ENCODE results near the gene ZNF219.

ZNF219 gene

DNA sequence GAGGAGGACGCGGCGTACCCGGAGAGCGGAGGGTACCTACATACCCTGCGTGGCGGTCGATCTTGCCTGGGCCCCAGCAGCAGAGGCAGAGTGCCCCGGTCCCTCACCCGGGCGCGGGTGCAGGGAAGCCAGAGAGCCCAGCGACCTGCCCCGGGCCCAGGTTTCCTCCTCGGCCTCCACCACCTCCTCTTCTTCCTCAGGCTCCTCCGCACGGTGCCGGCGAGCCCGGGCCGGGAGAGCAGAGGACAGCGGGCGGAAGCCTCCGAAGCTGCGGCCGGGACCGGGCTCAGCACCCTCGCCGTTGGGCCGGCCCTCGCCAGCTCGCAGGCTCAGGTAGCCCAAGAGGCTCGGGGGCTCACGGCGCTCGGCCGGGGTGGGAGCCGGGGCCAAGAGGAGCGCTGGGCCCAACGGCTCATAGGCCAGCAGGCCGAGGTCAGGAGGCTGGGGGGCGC is 6.6 kb downstream of the ZNF219 start:
- DNase-seq (ENCODE audit: low read depth) = no peak
- H3K4me3 ChIP-seq (replicated peaks; ENCODE audit: low read depth, low read length) = no peak overlapping the region
- TF ChIP-seq, protein P1, sequence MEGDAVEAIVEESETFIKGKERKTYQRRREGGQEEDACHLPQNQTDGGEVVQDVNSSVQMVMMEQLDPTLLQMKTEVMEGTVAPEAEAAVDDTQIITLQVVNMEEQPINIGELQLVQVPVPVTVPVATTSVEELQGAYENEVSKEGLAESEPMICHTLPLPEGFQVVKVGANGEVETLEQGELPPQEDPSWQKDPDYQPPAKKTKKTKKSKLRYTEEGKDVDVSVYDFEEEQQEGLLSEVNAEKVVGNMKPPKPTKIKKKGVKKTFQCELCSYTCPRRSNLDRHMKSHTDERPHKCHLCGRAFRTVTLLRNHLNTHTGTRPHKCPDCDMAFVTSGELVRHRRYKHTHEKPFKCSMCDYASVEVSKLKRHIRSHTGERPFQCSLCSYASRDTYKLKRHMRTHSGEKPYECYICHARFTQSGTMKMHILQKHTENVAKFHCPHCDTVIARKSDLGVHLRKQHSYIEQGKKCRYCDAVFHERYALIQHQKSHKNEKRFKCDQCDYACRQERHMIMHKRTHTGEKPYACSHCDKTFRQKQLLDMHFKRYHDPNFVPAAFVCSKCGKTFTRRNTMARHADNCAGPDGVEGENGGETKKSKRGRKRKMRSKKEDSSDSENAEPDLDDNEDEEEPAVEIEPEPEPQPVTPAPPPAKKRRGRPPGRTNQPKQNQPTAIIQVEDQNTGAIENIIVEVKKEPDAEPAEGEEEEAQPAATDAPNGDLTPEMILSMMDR (IDR thresholded peaks at IDR 0.05; ENCODE audit: low read length, missing control alignments) = no peak

DNA sequence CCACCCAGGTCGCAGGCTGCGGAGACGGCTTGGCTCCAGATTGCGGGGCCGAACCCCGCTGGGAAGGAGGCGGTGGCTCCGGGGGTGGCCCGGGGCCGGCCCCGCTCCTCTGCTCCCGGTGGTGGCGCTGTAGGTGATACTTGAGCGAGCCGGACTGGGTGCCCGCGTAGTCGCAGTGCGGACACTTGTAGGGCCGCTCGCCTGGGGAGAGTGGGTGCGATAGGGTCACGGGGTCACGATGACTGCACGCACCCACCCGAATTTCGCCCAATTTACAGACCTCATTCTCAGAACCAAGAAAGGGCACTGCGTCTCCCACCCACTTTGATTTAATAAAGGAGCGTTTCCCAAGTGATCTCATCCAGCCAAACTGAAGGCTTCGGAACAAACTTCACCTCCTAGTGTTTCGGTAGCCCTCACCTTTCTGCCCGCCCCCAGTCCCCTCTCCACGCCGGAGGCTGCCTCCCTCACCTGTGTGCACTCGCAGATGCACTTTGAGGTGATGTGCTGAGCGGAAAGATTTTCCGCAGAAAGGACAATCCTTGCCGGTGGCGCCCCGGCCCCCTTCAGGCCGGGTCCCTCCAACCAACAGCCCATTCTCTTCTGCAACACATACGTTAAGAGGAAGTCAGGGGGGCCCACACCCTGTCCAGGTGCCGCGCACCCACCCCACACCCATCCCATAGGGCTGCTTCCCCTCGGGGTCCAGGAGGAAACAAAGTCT is 7.4 kb downstream of the ZNF219 start:
- no peak overlapping the region for H3K4me3 ChIP-seq (replicated peaks; ENCODE audit: low read depth, low read length)
- TF ChIP-seq, protein P1 (IDR thresholded peaks at IDR 0.05; ENCODE audit: low read length, missing control alignments) = no peak
- DNase-seq (ENCODE audit: low read depth) = no peak

DNA sequence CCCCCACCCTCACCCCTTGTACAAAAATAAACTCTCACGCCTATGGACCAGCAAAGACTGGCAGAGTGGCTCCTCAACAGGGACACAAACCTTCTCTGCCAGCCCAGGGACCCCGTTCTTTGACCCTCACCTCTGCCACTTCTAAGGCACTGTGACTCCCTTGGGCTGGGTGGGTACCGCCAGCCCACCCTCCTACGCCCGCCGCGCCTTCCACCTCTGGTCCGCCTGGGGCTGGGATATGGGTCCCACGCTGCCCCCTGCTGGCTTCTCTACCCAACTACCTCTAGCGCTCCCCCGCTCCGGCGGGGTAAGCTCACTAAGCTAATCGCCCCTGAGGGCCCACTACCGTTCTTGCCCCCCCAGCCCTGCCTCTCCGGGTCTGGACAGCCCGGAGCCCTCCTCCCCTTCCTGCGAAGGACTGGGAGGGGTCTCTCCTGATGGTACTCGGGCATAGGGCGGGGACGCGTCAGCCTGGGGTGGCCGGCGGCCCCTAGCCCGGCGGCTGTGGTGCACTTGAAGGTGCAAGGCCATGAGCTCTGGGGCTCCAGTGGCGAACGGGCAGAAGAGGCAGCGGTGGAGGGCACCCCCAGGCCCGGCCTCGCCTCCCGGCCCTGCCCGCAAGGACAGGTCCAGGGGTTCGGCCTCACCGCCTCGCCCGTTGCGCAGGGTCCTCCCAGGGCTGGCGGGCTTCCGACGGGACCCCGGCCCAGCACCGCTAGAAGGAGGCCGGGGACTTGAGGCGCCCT is 8.1 kb downstream of the ZNF219 start:
- TF ChIP-seq, protein P1 (IDR thresholded peaks at IDR 0.05; ENCODE audit: low read length, missing control alignments) = peak; percentile 38
- H3K4me3 ChIP-seq (replicated peaks; ENCODE audit: low read depth, low read length) = no peak overlapping the region
- no peak for DNase-seq (ENCODE audit: low read depth)

DNA sequence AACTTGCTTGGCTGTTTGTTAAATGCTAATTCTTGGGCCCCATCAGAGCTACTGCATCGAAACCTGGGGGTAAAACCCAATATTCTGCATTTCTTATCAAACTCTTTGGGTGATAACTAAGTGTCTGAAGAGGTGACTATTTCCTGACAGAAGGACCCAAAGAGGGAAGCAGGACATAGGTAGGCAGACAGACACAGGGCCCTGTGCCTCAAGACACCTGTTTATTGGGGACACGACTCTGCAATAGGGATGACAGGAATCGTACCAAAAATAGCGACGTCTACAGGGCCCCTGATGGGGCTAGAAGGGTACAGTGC is 8.6 kb downstream of the ZNF219 start:
- H3K4me3 ChIP-seq (replicated peaks; ENCODE audit: low read depth, low read length) = no peak overlapping the region
- no peak for DNase-seq (ENCODE audit: low read depth)
- TF ChIP-seq, protein P1 (IDR thresholded peaks at IDR 0.05; ENCODE audit: low read length, missing control alignments) = no peak

DNA sequence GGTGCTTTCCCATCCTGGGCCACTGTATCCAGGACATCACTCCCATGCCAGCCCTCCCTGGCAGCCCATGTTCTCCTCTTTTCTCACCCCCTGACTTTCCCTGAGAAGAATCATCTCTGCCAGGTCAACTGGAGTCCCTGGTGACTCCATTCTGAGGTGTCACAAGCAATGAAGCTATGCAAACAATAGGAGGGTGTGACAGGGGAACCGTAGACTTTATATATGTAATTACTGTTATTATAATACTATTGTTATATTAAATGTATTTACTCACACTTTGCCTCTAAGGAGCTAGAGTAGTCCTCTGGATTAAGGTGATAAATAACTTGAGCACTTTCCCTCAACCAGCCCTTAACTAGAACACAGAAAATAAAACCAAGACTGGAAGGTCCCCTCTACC is 9.2 kb downstream of the ZNF219 start:
- no peak for DNase-seq (ENCODE audit: low read depth)
- H3K4me3 ChIP-seq (replicated peaks; ENCODE audit: low read depth, low read length) = no peak overlapping the region
- TF ChIP-seq, protein P1 (IDR thresholded peaks at IDR 0.05; ENCODE audit: low read length, missing control alignments) = no peak

DNA sequence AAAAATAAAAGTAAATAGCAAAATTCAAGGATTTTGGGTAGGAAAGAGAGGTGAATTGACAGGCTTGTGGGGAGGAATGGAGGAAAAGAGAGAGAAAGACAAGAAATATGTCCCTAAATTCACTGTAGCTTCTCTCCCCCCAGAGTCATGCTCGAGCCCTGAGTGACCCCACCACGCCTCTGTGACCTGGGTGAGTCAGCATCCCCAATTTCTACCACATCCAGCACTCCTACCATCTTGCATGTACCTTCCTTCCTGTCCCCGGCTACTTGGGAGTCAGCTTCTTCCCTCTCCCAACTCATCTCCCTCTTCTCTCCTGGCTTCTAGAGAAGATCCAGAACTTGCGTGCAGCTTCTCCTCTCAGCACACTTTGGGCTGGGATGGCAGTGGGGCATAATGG is 9.8 kb downstream of the ZNF219 start:
- no peak overlapping the region for H3K4me3 ChIP-seq (replicated peaks; ENCODE audit: low read depth, low read length)
- no peak for DNase-seq (ENCODE audit: low read depth)
- TF ChIP-seq, protein P1 (IDR thresholded peaks at IDR 0.05; ENCODE audit: low read length, missing control alignments) = no peak
